Stimulated activated CD8-positive, alpha-beta memory T cell treated with anti-CD3 and anti-CD28 coated beads, Interleukin-4, amount 100 ng/mL, for 48 hours (primary cell): ENCODE data around the gene SLC7A10.
"Not testable (repeated sequence)": the region's sequence is repeated elsewhere in the genome, so short reads cannot be mapped to it uniquely, and the experiment has no call there.

Experiments used
- DNase-seq: peaks from one replicate; pipeline ENCODE4 v3.0.0-alpha.2; 2020

Gene SLC7A10

GRCh38 chr19:33236696-33237390 lies 11.2 kb upstream of the SLC7A10 start:
- no peak for DNase-seq

GRCh38 chr19:33235996-33236350 lies 10.3 kb upstream of the SLC7A10 start:
- no peak for DNase-seq

- DNase-seq, result peak; percentile 95
Observed at GRCh38 chr19:33235269-33235995, 9.8 kb upstream of the SLC7A10 start.

GRCh38 chr19:33234736-33235135 lies 9.1 kb upstream of the SLC7A10 start:
- DNase-seq, result no peak

- no peak for DNase-seq
Observed at GRCh38 chr19:33234092-33234491, 8.4 kb upstream of the SLC7A10 start.

GRCh38 chr19:33233056-33233873 lies 7.6 kb upstream of the SLC7A10 start:
- DNase-seq, result no peak

- no peak for DNase-seq
Observed at GRCh38 chr19:33232656-33233055, 7.0 kb upstream of the SLC7A10 start.

- no peak for DNase-seq
Observed at GRCh38 chr19:33231511-33231910, 5.9 kb upstream of the SLC7A10 start.

- DNase-seq, result no peak
Observed at GRCh38 chr19:33229962-33230361, 4.3 kb upstream of the SLC7A10 start.

GRCh38 chr19:33227870-33228599 lies 2.4 kb upstream of the SLC7A10 start:
- no peak for DNase-seq

- DNase-seq, result no peak
Observed at GRCh38 chr19:33227242-33227650, 1.6 kb upstream of the SLC7A10 start.

- peak; percentile 33 for DNase-seq
Observed at GRCh38 chr19:33226550-33227241, 1.0 kb upstream of the SLC7A10 start.

GRCh38 chr19:33224694-33225457 lies 774 bp downstream of the SLC7A10 start:
- no peak for DNase-seq

- not testable (repeated sequence) for DNase-seq
Observed at GRCh38 chr19:33222255-33222654, 3.4 kb downstream of the SLC7A10 start.

GRCh38 chr19:33221638-33222037 lies 4.0 kb downstream of the SLC7A10 start:
- DNase-seq, result no peak

GRCh38 chr19:33220735-33221134 lies 4.9 kb downstream of the SLC7A10 start:
- no peak for DNase-seq

GRCh38 chr19:33220115-33220514 lies 5.5 kb downstream of the SLC7A10 start:
- no peak for DNase-seq

- no peak for DNase-seq
Observed at GRCh38 chr19:33219261-33219815, 6.3 kb downstream of the SLC7A10 start.

- no peak for DNase-seq
Observed at GRCh38 chr19:33217881-33218280, 7.8 kb downstream of the SLC7A10 start.

GRCh38 chr19:33216198-33216830 lies 9.3 kb downstream of the SLC7A10 start:
- DNase-seq, result no peak
